HG02588 (cell line): Measurements from ENCODE around the gene RACGAP1.

ENCODE experiments used
- ATAC-seq: cut with Tn5 transposase; IDR thresholded peaks from one replicate; pipeline ENCODE4 v1.9.1; 2021; ENCODE audit warnings: mild to moderate bottlenecking, moderate library complexity; ENCODE audit not compliant: unreplicated experiment

RACGAP1 gene

DNA sequence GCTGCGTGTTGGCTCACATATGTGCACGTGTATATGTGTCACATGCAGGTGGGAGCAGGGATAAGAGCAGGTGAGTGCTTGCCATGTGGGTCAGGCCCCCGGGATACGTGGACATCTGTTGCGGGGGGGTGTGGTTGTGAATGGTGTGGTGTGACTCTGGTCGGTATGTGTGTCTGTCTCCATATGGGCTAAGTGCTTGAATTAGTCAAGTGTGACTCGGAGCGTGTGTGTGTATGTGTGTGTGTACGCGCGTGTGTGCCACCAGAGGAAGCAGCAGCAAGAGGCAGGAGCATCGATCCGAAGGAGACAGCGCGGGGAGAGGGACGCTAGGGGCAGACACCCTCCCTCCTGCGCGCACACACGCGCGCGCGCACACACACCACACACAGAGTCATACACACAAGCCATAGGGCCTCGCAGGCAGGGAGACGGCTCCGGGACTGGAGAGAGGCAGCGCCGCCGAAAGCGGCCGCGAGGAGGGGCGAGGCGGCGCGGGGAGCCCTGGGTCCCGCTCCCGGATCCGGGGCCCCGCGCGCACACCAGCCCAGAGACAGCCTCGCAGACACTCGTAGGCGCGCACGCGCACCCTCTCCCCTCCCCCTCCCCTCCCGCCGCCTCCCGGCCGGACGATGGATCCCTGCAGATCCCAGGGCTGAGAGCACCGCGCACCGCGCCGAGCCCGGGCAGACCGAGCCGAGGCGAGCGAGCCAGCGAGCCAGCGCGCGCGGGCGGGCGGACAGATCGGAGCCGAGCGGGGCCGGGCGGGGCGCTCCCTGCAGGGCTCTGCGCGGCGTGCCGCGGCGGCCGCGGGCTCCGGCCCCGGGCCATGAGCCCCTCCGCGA, 31.9 kb upstream of the RACGAP1 start, which contains the start of gene ASIC1:
Gene ASIC1, plus strand, starts transcription at position 597 of the 842 bp plus-strand sequence. CDS start 1,171 bp downstream, outside the sequence.
- no peak for ATAC-seq

DNA sequence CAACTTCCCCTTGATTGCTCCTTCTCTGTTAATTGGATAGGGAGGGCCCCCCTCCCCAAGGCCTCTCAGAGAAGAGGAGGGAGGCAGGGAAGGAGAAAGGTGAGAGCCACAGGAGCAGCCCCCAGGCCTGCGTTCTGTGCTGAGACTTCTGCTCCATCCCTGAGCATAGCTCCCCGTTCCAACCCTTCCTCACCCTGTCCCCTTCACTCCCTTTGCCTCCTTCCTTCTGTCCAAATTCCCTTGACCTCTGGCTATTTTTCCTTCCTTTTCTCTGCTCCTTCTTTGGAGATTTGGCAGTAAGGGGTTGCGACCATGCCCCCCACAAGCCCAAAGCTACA, 31.3 kb upstream of the RACGAP1 start:
- ATAC-seq = no peak

DNA sequence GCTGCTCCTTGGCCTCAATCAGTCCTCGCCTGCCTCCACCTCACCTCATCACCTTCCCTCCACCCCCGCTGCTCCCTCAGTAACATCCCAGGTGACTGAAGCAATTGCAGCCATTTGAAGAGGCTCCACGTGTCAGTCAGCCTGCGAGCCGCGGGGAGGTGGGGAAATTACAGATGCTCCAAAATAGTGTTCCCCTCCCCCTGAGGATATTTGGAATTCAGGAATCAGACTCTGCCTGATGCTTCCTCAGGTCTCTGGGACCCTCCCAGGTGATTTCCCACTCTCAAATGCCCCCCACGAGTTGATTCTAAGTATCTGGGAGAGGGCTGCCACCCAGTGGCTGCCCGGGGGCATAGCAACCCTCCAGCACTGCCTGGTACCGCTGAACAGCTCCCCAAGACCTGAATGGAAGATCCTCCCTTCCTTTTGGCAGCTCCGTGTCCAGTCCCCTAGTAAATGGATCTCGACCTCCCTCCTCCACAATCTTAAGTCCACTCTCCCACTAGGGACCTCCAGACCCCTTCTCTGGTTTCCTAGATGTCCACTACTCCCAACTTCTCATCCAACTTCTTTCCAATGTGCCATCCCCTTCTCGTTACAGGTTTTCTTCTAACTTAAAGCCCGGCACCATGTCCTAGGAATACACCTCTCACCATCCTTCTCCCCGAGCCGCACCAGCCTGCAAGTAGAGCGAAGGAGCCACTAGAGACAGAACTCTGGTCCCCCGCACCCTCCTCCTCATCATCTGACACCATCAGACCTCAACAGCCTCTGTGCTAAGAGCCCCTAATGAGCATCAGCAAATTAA, 30.7 kb upstream of the RACGAP1 start:
- no peak for ATAC-seq

DNA sequence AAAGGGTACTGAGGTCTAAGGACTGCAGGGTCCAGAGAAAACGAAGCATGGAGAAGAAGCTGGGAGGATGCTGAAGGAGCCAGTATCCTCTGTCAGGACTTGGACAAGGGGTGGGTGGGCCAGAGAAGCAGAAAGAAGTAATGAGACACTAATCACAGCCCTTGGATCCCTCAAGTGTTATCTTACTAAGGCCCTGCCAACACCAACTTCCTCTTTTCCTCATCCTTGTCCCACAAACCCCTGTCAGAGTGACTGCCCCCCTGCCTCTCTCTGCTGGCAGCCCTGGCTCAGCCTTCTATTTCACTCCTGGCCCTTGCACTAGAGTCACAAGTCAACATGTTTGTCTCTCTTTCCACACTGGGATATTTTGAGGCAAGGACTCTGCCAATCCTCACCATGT, 28.3 kb upstream of the RACGAP1 start:
- no peak for ATAC-seq

DNA sequence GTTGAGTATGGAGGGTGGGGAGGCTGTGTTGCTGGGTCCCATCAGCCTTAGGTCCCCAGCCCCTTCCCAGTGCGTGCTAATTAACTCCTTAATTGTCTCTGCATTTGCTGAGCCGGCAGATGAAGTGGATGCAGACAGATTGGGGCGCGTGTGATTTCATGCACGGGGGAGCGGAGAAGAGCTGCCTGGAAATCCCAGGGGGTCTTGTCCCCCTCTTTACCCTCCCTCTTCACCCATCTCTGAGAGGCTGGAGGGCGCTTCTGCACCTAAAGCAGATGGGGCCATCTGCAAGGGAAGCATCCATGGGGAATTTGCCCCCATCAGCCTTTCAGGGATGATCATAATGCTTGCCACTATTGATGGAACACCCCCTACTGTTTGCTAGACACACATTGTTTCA, 27.7 kb upstream of the RACGAP1 start:
- ATAC-seq = no peak

DNA sequence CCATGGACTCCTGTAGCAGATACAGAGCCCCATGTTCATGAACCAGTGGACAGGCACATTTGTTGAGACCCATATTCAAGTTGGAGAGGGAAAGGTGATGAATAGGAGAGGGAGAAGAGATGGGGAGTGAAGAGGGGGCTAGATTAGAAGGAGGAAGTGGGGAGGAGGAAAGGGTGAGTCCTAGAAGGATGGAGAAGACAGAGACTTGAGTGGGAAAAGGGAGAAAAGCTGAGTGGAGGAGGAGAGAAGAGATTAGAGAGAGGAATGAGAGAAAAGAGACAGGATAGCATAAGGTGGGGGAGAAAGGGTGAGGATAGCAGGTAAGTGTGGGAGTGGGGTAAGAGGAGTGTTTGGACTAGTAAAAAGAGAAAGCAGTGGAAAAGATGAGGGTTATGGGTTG, 27.2 kb upstream of the RACGAP1 start:
- ATAC-seq = no peak

DNA sequence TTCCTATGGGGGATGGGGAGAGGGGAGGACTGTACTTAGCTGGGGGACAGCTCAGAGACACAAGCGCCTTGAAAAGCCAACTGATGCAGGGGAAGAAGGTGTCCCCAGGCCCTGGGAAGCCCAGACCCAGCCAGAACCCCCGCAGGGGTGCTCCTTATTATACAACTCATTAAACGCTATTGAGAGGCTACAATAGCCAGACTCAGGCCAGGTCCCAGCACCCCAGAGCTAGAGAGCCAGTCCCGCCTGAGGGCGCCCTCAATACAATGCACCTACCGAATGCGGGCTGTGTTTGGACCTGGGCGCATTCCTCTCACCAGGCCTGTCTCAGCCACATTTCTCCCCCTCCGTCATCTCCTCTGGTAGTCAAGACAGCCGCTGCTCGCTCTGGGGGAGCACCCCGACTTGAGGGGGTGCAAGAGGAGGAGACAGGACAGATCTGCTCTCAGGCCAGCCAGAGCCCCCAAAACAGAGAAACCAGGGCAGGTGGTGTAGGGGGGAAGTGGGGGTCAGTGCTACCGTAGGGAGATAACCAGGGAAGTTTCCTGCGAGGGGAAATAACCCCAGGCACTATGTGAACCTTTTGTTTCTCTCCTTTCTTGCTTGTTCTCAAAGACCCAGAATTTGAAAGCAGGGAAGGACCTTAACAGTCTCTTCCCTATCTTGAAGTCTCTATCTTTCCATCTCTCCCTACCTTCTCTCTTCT, 26.0 kb upstream of the RACGAP1 start:
- no peak for ATAC-seq

DNA sequence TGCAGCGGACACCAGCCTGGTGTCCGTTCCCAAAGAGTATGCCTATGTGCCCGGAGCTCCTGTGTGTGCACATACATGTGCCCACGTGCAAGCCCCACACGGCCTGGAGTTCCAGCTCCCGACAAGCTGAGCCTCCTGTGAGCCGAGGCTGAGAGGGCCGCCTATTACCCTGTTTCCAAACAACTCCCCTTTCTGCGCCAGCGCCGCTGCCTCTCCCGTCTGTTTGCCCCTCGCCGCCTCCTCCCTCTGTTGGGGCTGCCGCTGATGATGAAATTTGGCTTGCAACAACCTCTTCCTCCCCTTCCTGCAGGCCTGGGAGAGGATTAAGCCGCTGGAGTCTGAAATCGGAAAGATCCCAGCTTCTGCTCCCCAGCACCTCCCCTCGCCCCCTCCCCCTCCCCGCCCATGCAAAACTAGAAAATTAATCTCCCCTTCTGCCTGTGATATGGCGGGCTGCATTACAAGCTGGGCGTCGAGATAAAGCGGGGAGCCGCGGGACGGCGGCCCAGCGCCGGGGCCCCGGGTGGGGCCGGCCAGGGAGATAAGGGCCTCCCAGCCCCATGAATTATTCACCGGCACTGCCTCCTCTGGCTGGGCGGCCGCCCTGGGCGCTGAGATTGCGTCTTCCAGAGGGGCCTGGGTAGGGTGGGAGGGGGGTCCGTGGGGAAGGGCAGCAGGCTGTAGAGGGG, 25.3 kb upstream of the RACGAP1 start:
- no peak for ATAC-seq

DNA sequence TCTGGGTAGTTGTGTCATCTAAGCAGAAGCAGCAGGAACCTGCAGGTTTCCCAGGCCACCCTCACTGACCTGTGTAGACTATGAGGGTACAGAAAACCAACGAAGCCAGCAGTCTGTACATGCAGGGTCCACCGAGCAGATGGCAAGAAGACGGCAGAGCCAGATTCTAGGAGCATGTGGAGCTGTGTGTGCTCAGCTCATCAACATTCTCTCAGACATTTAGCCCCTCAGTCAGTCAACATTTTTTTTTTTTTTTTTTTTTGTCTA, 24.8 kb upstream of the RACGAP1 start:
- ATAC-seq = no peak

DNA sequence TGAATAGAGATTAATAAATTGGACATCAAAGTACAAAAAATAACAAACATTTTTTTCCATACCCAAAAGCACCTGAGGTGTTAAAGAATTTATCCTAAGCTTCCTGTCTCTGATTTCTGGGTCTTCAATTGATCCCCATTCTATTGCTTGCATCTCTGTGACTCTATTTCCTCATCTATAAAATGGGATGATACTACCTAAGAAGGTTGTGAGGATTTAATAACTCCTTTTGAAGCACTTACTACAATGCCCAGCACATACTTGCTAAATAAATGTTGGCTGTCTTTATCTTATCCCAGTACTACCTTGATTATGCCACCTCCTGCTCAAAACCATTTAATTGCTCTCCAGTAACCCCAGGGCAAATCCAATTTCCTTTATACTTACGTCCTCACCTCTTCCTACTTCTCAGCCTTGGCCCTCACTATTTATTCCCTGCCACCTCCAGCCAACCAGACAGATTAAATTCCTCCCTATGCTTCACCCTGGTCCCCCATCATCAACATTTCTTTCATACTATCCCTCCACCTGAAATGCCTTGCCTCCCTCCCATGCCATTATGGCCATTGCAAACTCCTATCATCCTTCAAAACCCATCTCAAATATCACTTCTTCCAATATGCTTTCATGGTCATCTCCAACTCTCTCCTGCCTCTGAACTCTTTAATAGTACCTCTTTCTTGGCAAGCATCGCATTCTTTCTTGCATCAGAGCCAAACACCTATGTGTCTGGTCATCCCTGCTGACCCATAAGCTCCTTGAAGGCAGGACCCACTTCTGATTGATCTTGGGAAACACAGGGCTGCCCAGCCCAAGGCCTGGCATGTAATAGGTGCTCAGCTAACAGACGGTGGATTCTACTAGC, 24.2 kb upstream of the RACGAP1 start:
- ATAC-seq = no peak

DNA sequence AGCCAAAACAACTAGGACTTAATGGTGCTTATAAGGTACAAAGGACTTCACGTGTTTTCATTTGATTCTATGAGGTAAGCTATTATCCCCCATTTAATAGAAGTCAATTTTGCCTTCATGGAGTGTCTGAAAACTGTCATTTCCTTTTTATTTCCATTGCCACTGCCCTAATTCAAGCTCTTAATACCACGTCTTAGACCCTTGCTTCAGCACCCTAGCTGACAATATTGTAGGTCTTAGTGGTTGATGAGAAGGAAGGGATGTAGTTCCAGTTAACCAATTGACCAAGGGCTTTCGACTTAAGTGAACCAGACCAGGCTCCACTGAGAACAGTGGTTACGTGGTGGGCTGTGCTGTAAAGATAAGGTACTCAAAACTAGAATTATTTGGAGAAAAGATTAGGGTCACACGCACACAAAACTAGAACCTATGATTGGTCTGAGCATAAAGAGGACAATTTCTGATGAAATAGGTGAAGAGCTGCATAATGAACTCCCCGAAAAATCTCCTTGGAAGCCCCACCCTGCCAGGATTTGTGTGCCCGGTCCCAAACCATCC, 22.5 kb upstream of the RACGAP1 start:
- ATAC-seq = no peak

DNA sequence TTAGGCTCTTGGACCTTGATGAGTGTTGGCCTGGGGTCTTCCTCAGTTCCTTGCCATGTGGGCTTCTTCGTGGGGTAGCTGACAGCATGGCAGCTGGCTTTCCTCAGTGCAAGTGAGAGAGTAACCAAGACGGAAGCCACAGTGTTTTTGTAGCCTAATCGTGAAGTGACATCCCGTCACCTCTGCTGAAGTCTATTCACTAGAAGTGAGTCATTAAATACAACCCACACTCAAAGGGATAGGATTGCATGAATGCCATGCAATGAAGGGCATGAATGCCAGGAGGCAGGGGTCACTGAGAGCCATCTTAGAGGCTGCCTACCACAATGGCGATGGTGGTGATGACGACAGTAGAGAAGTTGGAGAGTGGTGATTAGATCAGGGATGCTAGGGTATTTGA, 18.6 kb upstream of the RACGAP1 start:
- no peak for ATAC-seq

DNA sequence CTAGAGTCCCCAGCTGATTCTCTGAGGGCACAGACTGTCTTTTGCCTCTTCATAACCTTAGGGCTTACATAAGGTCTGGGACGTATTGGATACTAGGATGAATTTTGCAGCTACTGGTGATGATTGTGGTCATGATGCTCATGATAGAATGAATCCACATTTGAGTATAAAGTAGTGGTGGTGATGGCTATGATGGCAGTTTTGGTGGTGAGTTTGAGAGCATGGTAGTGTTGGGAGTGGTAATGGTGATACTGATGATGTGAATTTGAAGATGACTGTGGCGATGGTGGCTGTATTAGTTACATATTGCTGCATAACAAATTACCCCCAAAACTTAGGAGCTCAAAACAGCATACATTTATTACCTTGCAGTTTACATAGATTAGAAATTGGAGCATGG, 18.0 kb upstream of the RACGAP1 start:
- ATAC-seq = no peak

DNA sequence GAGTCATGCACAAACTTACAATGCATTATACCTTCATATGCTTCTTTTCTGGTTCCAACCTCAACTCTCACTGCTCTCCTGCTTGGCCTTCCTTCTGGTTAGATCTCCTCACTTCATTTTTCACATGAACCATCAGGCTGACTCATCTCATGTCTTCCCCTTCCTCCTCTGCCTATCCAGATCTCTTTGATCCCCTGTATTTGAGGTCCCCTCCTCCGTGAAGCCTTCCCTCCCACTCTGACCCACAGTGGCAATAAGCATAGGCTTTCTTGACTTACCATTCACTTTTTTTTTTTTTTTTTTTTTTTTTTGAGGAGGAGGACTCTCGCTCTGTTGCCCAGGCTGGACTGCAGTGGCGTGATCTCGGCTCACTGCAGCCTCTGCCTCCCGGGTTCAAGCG, 17.4 kb upstream of the RACGAP1 start:
- no peak for ATAC-seq

DNA sequence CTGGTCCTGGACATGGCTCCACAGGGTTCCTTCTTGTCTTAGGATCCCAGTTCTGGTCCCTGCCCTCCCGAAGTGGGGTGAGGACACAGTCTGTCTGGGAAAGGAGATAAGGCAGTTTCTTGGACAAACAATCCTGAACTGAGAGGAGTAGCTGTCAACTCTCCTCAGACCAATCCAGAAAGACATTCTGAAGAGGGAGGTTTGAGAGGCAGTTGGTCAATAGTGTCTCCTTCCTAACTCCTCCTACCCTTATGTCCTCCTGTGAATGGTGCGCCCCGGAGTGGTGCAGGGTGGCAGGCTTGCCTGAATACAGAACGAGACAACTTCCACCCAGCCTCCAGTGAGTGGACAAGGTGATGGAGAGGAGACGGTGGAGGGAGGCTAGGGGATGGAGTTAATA, 16.7 kb upstream of the RACGAP1 start:
- no peak for ATAC-seq

DNA sequence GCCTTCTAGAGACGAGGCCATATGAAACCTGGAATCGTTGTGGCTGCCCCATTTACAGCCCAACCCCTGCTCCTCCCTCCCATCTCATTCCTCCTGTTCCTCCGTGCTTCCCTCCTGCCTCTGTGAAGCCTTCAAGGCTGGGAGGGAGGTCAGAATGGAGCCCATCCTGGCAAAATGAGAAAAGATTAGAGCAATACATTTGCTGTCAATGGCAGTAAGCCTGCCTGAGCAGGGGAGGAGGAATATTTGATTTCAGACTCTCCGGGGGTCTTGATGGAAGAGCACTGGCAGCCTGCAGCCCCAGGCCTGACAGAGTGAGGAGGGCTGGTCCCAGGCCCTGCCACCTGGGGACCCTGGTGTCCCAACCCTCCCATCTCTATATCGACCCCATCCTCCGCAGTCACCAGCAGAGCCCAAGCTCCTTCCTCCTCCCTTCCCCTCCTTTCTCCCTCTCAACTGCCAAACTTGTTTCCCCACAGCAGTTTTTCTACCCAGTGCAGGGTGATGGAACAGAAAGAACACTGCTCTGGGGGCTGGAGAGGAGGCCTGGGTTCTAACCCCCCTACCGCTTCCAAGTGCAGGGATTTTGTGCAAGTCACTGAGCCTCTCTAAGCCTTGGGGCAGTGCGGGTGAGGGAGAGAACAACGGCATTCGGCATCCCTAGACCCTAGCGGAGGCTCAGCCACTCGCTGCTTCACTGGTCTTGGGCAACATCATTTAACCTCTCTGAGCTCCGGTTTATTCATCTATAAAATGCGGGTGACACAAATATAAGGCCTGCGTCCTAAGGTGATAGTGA, 16.0 kb upstream of the RACGAP1 start:
- no peak for ATAC-seq

DNA sequence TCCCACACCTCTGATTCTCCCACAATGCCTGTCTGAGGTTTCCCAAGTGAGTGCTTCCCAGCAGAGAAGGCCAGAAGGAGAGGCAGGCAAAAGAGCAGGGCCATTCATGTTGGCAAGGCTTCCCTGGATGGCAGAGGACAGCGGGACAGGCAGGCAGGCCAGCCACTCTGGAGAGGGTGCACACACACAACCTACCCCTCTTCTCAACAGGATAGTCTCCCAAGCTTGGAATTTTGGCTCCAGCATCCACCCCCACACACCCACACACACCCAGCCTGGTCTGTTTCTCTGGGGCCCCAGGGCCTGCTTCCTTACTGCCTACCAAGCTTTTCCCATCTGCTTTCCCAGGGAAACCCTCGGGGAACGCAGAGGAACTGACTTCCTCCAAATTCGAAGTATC, 15.4 kb upstream of the RACGAP1 start:
- no peak for ATAC-seq

DNA sequence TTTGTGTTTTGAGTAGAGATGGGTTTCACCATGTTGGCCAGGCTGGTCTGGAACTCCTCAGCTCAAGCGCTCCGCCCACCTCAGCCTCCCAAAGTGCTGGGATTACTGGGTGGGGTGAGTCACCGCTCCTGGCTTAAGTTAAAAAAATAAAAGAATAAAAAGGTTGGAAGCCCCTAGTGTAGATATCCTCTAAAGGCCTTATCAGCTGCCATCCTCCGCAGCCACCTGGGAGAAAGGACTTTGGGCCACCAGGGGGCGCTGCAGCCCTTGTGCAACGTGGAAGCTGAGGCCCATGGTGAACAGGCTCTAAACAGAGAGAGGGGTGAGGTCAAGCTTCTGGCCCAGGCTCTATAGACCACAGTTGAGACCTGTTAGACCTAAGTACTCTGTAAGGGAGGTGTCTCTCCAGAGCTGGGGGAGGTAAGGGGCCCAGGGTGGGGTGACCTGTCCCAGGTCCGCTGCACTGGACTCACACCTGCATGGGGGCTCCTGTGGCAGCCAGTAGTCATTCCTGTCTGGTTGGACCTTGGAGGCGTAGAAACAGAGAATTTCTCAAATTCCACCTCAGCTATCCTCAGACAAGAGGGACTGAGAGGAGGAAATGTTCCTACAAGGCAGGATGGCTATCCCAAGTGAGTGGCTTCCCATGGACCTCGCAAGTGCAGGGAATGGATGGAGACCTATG, 14.0 kb upstream of the RACGAP1 start:
- ATAC-seq = no peak

DNA sequence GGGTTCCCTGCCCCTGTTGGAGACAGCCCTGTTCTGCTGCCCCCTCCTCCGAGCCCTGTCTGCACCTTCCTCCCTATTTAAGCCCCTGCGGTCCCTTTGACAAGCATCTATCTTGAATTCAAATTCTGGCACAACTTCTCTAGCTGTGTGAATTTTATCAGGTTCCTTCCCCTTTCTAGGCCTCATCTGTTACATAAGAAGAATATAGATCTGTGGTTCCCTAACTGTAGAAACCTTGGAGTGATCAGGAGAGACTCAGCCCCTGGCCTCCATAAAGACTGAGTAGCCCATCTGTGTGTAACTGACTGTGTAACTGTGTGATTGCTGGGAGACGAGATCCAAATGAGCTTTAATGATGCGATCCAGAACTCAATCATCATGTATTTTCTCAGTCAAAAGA, 13.0 kb upstream of the RACGAP1 start:
- no peak for ATAC-seq
